HEK293T (cell line): ENCODE results near the gene SNAPC4.

Experiments used
- ARNT ChIP-seq: fragments of 450-650 bp; IDR thresholded peaks from 2 replicates; pipeline ENCODE4 v1.6.1; 2017; ENCODE audit warnings: mild to moderate bottlenecking
- BHLHE40 ChIP-seq: fragments of 450-650 bp; IDR thresholded peaks from 2 replicates; pipeline ENCODE4 v1.6.1; 2016; ENCODE audit warnings: mild to moderate bottlenecking, moderate library complexity, borderline replicate concordance
- ELF4 ChIP-seq: fragments of 450-650 bp; IDR thresholded peaks from 2 replicates; pipeline ENCODE4 v1.6.1; 2017; ENCODE audit warnings: antibody characterized with exemption
- FOXK2 ChIP-seq: fragments of 450-650 bp; IDR thresholded peaks from 2 replicates; pipeline ENCODE4 v1.6.1; 2016; ENCODE audit warnings: mild to moderate bottlenecking
- FOXM1 ChIP-seq: fragments of 450-650 bp; IDR thresholded peaks from 2 replicates; pipeline ENCODE4 v1.6.1; 2017; ENCODE audit warnings: mild to moderate bottlenecking, borderline replicate concordance
- HDGF ChIP-seq: fragments of 450-650 bp; IDR thresholded peaks from 2 replicates; pipeline ENCODE4 v1.6.1; 2017; ENCODE audit warnings: antibody characterized with exemption, borderline replicate concordance
- L3MBTL2 ChIP-seq: fragments of 450-650 bp; conservative IDR thresholded peaks from 2 replicates; pipeline ENCODE4 v1.6.1; 2016; ENCODE audit warnings: mild to moderate bottlenecking
- SP1 ChIP-seq: fragments of 450-650 bp; IDR thresholded peaks from 2 replicates; pipeline ENCODE4 v1.6.1; 2017
- SUZ12 ChIP-seq: fragments of 450-650 bp; IDR thresholded peaks from 2 replicates; pipeline ENCODE4 v1.6.1; 2016; ENCODE audit warnings: mild to moderate bottlenecking
- TARDBP ChIP-seq: fragments of 450-650 bp; IDR thresholded peaks from 2 replicates; pipeline ENCODE4 v1.6.1; 2016
- ZNF384 ChIP-seq: fragments of 450-650 bp; IDR thresholded peaks from 2 replicates; pipeline ENCODE4 v1.6.1; 2016

DNA sequence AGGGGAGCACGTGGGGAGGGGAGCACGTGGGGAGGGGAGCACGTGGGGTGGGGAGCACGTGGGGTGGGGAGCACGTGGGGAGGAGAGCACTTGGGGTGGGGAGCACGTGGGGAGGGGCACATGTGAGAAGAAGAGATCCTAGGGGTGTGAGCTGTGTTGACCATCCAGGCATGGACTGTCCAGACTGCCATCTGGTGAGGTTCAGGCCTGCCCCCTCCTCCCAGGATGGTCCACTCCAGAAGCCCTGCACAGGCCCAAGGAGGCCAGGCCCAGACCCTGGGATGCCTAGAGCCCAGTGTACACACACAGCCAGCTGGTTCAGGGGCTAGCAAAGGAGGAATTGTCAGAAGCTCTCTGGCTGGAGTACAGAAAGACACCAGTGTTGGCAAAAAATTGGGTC, 2.3 kb downstream of the SNAPC4 start:
- TF ChIP-seq SUZ12 (no peak), ELF4 (no peak), FOXM1 (no peak), ZNF384 (no peak), HDGF (no peak), FOXK2 (no peak), SP1 (no peak), TARDBP (no peak), L3MBTL2 (no peak), BHLHE40 (no peak), ARNT (no peak)
